22Rv1 (cell line): ENCODE measurements around the gene MSS51.
A peak's percentile ranks its signal among the peaks of the same experiment; 100 is the strongest.

Experiments used
- H3K27ac ChIP-seq: fragments of 450-650 bp; 2 replicates; pipeline ENCODE4 v1.5.1; 2017
- CTCF ChIP-seq: fragments of 450-650 bp; IDR thresholded peaks from 2 replicates; pipeline ENCODE4 v1.5.1; 2017; ENCODE audit warnings: mild to moderate bottlenecking
- ZFX ChIP-seq: fragments of 450-650 bp; IDR thresholded peaks from 2 replicates; pipeline ENCODE4 v1.6.1; 2017; ENCODE audit warnings: antibody characterized with exemption, borderline replicate concordance

The MSS51 gene

GRCh38 chr10:73414230-73414945, 19.0 kb downstream of the MSS51 start:
- no peak for TF ChIP-seq ZFX
- TF ChIP-seq CTCF, result peak; percentile 14
- H3K27ac ChIP-seq, result peak overlapping the region; percentile 89

- TF ChIP-seq CTCF (peak; percentile 25; the same call in 1 of the 2 replicates), ZFX (no peak)
- H3K27ac ChIP-seq, result peak within 1 kb of the TSS; percentile 89
Measured at GRCh38 chr10:73413528-73414229, 19.7 kb downstream of the MSS51 start, which contains the start of gene ANXA7. TSS of gene ANXA7 (minus strand) at chr10:73414058. CDS start at chr10:73400856, 13,202 bp downstream.

GRCh38 chr10:73413108-73413527, 20.2 kb downstream of the MSS51 start:
- peak overlapping the region; percentile 89 for H3K27ac ChIP-seq
- TF ChIP-seq ZFX (no peak), CTCF (no peak)

- H3K27ac ChIP-seq, result no peak overlapping the region
- TF ChIP-seq CTCF, result no peak
- no peak for TF ChIP-seq ZFX
Measured at GRCh38 chr10:73410897-73411296, 22.5 kb downstream of the MSS51 start.

- H3K27ac ChIP-seq, result no peak overlapping the region
- no peak for TF ChIP-seq ZFX
- TF ChIP-seq CTCF, result no peak
Measured at GRCh38 chr10:73408978-73409521, 24.3 kb downstream of the MSS51 start.

GRCh38 chr10:73408061-73408460, 25.3 kb downstream of the MSS51 start:
- no peak overlapping the region for H3K27ac ChIP-seq
- TF ChIP-seq CTCF (no peak), ZFX (no peak)

- H3K27ac ChIP-seq, result no peak overlapping the region
- no peak for TF ChIP-seq ZFX
- no peak for TF ChIP-seq CTCF
Measured at GRCh38 chr10:73407495-73407894, 25.9 kb downstream of the MSS51 start.
